ENCODE data around the gene UBQLN3. TPM values are rescaled to one million over a fixed set of nuclear protein-coding genes. Genes with fewer than 3 reads are reported as not detected.

The UBQLN3 gene
- total RNA-seq, 1 donor from 2014 or later: not detected

DNA sequence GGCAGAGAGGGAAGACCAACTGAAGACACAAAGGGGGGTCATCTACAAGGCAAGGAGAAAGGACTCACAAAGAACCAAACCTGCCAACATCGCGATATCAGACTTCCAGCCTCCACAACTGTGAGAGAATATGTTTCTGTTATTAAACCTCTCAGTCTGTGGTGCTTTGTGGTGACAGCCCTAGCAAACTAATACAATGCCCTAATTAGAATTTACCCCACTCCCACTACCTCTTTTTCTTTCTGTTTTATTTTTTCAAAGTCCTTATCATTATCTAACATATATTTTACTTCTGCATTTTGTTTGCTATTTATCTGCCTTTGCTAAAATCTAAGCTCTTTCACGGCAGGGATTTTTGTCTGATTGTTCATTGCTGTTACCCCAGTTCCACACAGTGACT lies 23.8 kb downstream of the UBQLN3 start:
- Mint-ChIP-seq H3K27ac (no peak overlapping the region), H3K36me3 (ENCODE audit: insufficient read depth) (no peaks in the 10 kb centered on the region), H3K4me3 (ENCODE audit: low read depth) (no peak overlapping the region), H3K9me3 (ENCODE audit: low read depth) (no peaks in the 10 kb centered on the region), H3K27me3 (no peaks in the 10 kb centered on the region), H3K4me1 (ENCODE audit: low read depth) (no peaks in the 10 kb centered on the region)
- DNase-seq (ENCODE audit: low spot score, unreplicated experiment): no peak
- TF ChIP-seq, protein P1, sequence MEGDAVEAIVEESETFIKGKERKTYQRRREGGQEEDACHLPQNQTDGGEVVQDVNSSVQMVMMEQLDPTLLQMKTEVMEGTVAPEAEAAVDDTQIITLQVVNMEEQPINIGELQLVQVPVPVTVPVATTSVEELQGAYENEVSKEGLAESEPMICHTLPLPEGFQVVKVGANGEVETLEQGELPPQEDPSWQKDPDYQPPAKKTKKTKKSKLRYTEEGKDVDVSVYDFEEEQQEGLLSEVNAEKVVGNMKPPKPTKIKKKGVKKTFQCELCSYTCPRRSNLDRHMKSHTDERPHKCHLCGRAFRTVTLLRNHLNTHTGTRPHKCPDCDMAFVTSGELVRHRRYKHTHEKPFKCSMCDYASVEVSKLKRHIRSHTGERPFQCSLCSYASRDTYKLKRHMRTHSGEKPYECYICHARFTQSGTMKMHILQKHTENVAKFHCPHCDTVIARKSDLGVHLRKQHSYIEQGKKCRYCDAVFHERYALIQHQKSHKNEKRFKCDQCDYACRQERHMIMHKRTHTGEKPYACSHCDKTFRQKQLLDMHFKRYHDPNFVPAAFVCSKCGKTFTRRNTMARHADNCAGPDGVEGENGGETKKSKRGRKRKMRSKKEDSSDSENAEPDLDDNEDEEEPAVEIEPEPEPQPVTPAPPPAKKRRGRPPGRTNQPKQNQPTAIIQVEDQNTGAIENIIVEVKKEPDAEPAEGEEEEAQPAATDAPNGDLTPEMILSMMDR (IDR thresholded peaks at IDR 0.05; ENCODE audit: unreplicated experiment): no peak

GRCh38 chr11:5476186-5476819 lies 33.5 kb downstream of the UBQLN3 start:
- no peak overlapping the region for H3K27ac Mint-ChIP-seq
- no peaks in the 10 kb centered on the region for H3K27me3 Mint-ChIP-seq

GRCh38 chr11:5473921-5474320 lies 35.8 kb downstream of the UBQLN3 start:
- no peak for DNase-seq (ENCODE audit: low spot score, unreplicated experiment)
- TF ChIP-seq, protein P1 (IDR thresholded peaks at IDR 0.05; ENCODE audit: unreplicated experiment): no peak
- no peak overlapping the region for H3K4me3 Mint-ChIP-seq (ENCODE audit: low read depth)
- H3K27me3 Mint-ChIP-seq: no peaks in the 10 kb centered on the region
- H3K36me3 Mint-ChIP-seq (ENCODE audit: insufficient read depth): no peaks in the 10 kb centered on the region
- no peaks in the 10 kb centered on the region for H3K4me1 Mint-ChIP-seq (ENCODE audit: low read depth)
- H3K9me3 Mint-ChIP-seq (ENCODE audit: low read depth): no peaks in the 10 kb centered on the region
- H3K27ac Mint-ChIP-seq: no peak overlapping the region

More at GRCh38 chr11:5476186-5476819, 33.5 kb downstream of the UBQLN3 start:
- H3K4me3 Mint-ChIP-seq (ENCODE audit: low read depth): no peak overlapping the region
- H3K4me1 Mint-ChIP-seq (ENCODE audit: low read depth): no peaks in the 10 kb centered on the region
- no peaks in the 10 kb centered on the region for H3K9me3 Mint-ChIP-seq (ENCODE audit: low read depth)
- TF ChIP-seq, protein P1 (IDR thresholded peaks at IDR 0.05; ENCODE audit: unreplicated experiment): peak; percentile 83
- DNase-seq (ENCODE audit: low spot score, unreplicated experiment): peak; percentile 12
- H3K36me3 Mint-ChIP-seq (ENCODE audit: insufficient read depth): no peaks in the 10 kb centered on the region

DNA sequence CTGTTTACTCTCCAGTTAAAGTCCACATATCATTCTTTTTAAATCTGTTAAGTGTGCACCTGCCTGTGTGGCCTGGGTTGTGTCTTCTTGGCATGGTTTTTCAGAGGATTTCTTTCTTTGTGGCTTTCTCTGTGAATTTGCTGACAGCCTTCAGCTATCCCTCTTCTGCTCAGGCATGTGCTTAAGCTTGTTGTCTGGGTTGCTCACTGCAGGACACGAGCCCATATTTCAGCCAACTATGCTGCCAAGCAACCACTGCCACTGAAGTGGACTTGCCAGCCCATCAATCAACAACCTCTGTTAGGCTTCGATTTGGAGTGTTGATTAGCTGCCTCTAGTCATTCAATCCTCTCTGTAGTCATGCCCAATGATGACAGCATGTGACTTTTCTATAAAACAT lies 42.2 kb downstream of the UBQLN3 start:
- TF ChIP-seq, protein P1 (IDR thresholded peaks at IDR 0.05; ENCODE audit: unreplicated experiment): no peak
- no peak for DNase-seq (ENCODE audit: low spot score, unreplicated experiment)
- Mint-ChIP-seq H3K27ac (no peak overlapping the region), H3K4me3 (ENCODE audit: low read depth) (no peak overlapping the region), H3K4me1 (ENCODE audit: low read depth) (peaks cover 6% of the 10 kb centered on the region), H3K36me3 (ENCODE audit: insufficient read depth) (no peaks in the 10 kb centered on the region), H3K27me3 (no peaks in the 10 kb centered on the region), H3K9me3 (ENCODE audit: low read depth) (no peaks in the 10 kb centered on the region)

- Mint-ChIP-seq H3K27ac (no peak overlapping the region), H3K9me3 (ENCODE audit: low read depth) (peaks cover 7% of the 10 kb centered on the region), H3K4me3 (ENCODE audit: low read depth) (no peak overlapping the region)
Measured at GRCh38 chr11:5460983-5461621, 48.7 kb downstream of the UBQLN3 start.

More at GRCh38 chr11:5460983-5461621, 48.7 kb downstream of the UBQLN3 start:
- Mint-ChIP-seq H3K4me1 (ENCODE audit: low read depth) (peaks cover 1% of the 10 kb centered on the region), H3K27me3 (no peaks in the 10 kb centered on the region), H3K36me3 (ENCODE audit: insufficient read depth) (no peaks in the 10 kb centered on the region)
- TF ChIP-seq, protein P1 (IDR thresholded peaks at IDR 0.05; ENCODE audit: unreplicated experiment): no peak
- DNase-seq (ENCODE audit: low spot score, unreplicated experiment): no peak

Other genes with a start within 250 kb of the UBQLN3 start
- not detected in 2 replicates for gene HBE1, start 240.0 kb downstream of the UBQLN3 start, total RNA-seq
- gene OR51B4, start 208.0 kb downstream of the UBQLN3 start, total RNA-seq: not detected in 2 replicates
- not detected in 2 replicates for gene OR51B2, start 185.7 kb downstream of the UBQLN3 start, total RNA-seq
- 0.34 and 0.44 TPM in 2 replicates for gene OR51B5, start 166.4 kb downstream of the UBQLN3 start, total RNA-seq
- gene OR51B6, start 158.4 kb downstream of the UBQLN3 start, total RNA-seq: not detected in 2 replicates
- not detected in 2 replicates for gene OR51M1, start 126.1 kb downstream of the UBQLN3 start, total RNA-seq
- not detected in 2 replicates for gene OR51Q1, start 87.8 kb downstream of the UBQLN3 start, total RNA-seq
- gene OR51I1, start 68.4 kb downstream of the UBQLN3 start, total RNA-seq: not detected in 2 replicates
- not detected in 2 replicates for gene OR51I2, start 60.6 kb downstream of the UBQLN3 start, total RNA-seq
- gene OR52D1, start 21.3 kb downstream of the UBQLN3 start, total RNA-seq: not detected in 2 replicates
- gene UBQLNL, start 6.7 kb upstream of the UBQLN3 start, total RNA-seq: 0.53 and 0.79 TPM in 2 replicates
- gene OR52H1, start 38.6 kb upstream of the UBQLN3 start, total RNA-seq: 0.26 TPM in 1 of 2 replicates, not detected in the other
- not detected in 2 replicates for gene OR52B6, start 70.9 kb upstream of the UBQLN3 start, total RNA-seq
- gene TRIM6, start 86.7 kb upstream of the UBQLN3 start, total RNA-seq: 5.4 and 5.8 TPM in 2 replicates
- 2.0 TPM in 2 replicates for gene TRIM34, start 115.0 kb upstream of the UBQLN3 start, total RNA-seq
- gene TRIM5, start 175.1 kb upstream of the UBQLN3 start, total RNA-seq: 38.9 and 40.8 TPM in 2 replicates
- gene TRIM22, start 179.8 kb upstream of the UBQLN3 start, total RNA-seq: 0.89 and 1.7 TPM in 2 replicates
- gene OR56B1, start 226.5 kb upstream of the UBQLN3 start, total RNA-seq: not detected in 2 replicates
- not detected in 2 replicates for gene OR52N4, start 244.3 kb upstream of the UBQLN3 start, total RNA-seq

All from progenitor cell of endocrine pancreas (in vitro differentiated cells).